ENCODE data around the gene SLC18B1.

- TF ChIP-seq, protein P1, sequence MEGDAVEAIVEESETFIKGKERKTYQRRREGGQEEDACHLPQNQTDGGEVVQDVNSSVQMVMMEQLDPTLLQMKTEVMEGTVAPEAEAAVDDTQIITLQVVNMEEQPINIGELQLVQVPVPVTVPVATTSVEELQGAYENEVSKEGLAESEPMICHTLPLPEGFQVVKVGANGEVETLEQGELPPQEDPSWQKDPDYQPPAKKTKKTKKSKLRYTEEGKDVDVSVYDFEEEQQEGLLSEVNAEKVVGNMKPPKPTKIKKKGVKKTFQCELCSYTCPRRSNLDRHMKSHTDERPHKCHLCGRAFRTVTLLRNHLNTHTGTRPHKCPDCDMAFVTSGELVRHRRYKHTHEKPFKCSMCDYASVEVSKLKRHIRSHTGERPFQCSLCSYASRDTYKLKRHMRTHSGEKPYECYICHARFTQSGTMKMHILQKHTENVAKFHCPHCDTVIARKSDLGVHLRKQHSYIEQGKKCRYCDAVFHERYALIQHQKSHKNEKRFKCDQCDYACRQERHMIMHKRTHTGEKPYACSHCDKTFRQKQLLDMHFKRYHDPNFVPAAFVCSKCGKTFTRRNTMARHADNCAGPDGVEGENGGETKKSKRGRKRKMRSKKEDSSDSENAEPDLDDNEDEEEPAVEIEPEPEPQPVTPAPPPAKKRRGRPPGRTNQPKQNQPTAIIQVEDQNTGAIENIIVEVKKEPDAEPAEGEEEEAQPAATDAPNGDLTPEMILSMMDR (IDR thresholded peaks at IDR 0.05) = no peak
- TF ChIP-seq POLR2A (IDR thresholded peaks at IDR 0.05) = no peak
Measured at GRCh38 chr6:132728616-132729015, 69.8 kb downstream of the SLC18B1 start.
